Thyroid gland (tissue), 4 donors: ENCODE measurements around the gene PRRC2A.

Source experiments
- POLR2A ChIP-seq, 2 donors: fragments of 450-650 bp; IDR thresholded peaks; one replicate each; pipeline ENCODE4 v1.6.1; 2017; ENCODE audit warnings: antibody characterized with exemption in 2 of 2, mild to moderate bottlenecking in 2 of 2, moderate library complexity in 1 of 2
- TF ChIP-seq, protein P1 (sequence below), 6 experiments: fragments of 200-600 bp in 3 of 6; fragments of 450-650 bp in 3 of 6; sonication (generic) in 3 of 6; IDR thresholded peaks; one replicate each; pipeline ENCODE4 v1.5.1; 2016 to 2019; ENCODE audit warnings: antibody characterized with exemption in 6 of 6, mild to moderate bottlenecking in 2 of 6, inconsistent platforms in 1 of 6, moderate library complexity in 1 of 6

DNA sequence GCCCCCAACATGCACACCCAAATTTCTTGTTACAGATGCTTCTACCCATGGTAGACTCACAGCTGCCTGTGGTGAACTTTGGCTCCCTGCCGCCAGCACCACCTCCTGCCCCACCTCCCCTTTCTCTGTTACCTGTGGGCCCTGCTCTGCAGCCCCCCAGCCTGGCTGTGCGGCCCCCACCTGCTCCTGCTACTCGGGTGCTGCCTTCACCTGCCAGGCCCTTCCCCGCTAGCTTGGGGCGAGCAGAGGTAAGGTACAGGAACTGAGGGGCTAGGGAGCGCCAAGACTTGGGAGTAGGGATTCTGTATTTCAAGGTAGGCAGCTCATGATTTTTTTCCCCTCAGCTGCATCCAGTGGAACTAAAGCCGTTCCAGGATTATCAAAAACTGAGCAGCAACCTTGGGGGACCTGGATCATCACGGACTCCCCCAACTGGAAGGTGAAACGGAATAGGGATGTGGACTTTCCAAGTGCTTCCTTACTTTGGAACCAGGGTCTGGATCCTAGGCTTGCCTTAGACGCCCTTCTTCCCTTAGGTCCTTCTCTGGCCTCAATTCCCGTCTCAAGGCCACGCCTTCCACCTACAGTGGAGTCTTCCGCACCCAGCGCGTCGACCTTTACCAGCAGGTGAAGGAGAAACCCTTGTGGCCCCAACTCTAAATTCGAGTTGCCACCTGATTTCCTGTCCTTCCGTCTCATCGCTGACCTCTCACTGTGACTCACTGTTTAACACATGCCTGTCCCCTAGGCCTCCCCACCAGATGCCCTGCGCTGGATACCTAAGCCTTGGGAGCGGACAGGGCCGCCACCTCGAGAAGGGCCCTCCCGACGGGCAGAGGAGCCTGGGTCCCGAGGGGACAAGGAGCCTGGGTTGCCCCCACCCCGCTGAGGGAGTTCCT is 16.4 kb downstream of the PRRC2A start:
- no peak for TF ChIP-seq POLR2A (IDR thresholded peaks at IDR 0.05)
- TF ChIP-seq, protein P1, sequence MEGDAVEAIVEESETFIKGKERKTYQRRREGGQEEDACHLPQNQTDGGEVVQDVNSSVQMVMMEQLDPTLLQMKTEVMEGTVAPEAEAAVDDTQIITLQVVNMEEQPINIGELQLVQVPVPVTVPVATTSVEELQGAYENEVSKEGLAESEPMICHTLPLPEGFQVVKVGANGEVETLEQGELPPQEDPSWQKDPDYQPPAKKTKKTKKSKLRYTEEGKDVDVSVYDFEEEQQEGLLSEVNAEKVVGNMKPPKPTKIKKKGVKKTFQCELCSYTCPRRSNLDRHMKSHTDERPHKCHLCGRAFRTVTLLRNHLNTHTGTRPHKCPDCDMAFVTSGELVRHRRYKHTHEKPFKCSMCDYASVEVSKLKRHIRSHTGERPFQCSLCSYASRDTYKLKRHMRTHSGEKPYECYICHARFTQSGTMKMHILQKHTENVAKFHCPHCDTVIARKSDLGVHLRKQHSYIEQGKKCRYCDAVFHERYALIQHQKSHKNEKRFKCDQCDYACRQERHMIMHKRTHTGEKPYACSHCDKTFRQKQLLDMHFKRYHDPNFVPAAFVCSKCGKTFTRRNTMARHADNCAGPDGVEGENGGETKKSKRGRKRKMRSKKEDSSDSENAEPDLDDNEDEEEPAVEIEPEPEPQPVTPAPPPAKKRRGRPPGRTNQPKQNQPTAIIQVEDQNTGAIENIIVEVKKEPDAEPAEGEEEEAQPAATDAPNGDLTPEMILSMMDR (IDR thresholded peaks at IDR 0.05) = no peak
